ENCODE results near the gene CKS1B. TPM values are rescaled to one million over a fixed set of nuclear protein-coding genes. Genes with fewer than 3 reads are reported as not detected.

CKS1B gene
- total and polyA plus RNA-seq, 9 of the 15 experiments (the other 6 are each of a cell fraction or from before 2014, with no cell fraction given): 215 to 1,103 (median 460) TPM

- Histone ChIP-seq H4K20me1 (replicated peaks; ENCODE audit: control insufficient read depth, insufficient read depth, low read length) (no peaks in the 10 kb centered on the region), H3K9ac (ENCODE audit: insufficient read depth in 1 of 2, low read depth in 2 of 2, low read length in 2 of 2) (peak overlapping the region in 1 of 2 experiments; percentile 73; a peak in 1 of 4 replicates), H3K4me3 (no peak overlapping the region), H3K9me3 (replicated peaks; ENCODE audit: control insufficient read depth, insufficient read depth, low read depth, low read length) (no peaks in the 10 kb centered on the region), H3K9me1 (ENCODE audit: control insufficient read depth, insufficient read depth, low read length) (no peaks in the 10 kb centered on the region), H3K79me2 (ENCODE audit: control insufficient read depth, insufficient read depth, low read length) (peaks cover 3% of the 10 kb centered on the region; the same call in 1 of the 3 replicates), H3K4me2 (ENCODE audit: insufficient read depth, low read length) (no peak overlapping the region), H3K36me3 (ENCODE audit: control insufficient read depth, insufficient read depth, low read length) (no peaks in the 10 kb centered on the region), H3K27me3 (ENCODE audit: control insufficient read depth in 2 of 2, insufficient read depth in 2 of 2, low read length in 2 of 2) (no peaks in the 10 kb centered on the region), H3K27ac (ENCODE audit: extremely low read depth, low read depth, low read length) (no peak overlapping the region), H2AFZ (ENCODE audit: low read depth, low read length) (no peak overlapping the region), H3K4me1 (replicated peaks in 1 of 2; ENCODE audit: control insufficient read depth in 2 of 2, insufficient read depth in 2 of 2, low read length in 2 of 2) (peaks cover 9 to 16% of the 10 kb centered on the region in 2 experiments; a peak in 4 of 5 replicates)
- in situ Hi-C loops (cut with MboI) (no loop called here), intact Hi-C loops (cut with micrococcal nuclease) (no loop called here)
- ATAC-seq (no peak), FAIRE-seq (no peak), DNase-seq (ENCODE audit: extremely low read depth in 1 of 4, low spot score in 3 of 4) (no peak)
- ChIA-PET POLR2A (interaction anchor here (1.2 kb wide), 1 partner anchor 10 kb away, joined by 6 read pairs; no protein-coding TSS in a partner anchor), CTCF (ENCODE audit: low intra/inter-chr PET ratio) (no interaction called here)
- BruUV-seq (replicated peaks): no TSS peak
- 93% methylated on average over 11 of the region's 11 CpGs for WGBS (ENCODE audit: insufficient coverage, low coverage, missing lambda C conversion rate)
- no peak for TF ChIP-seq PHF21A (IDR thresholded peaks at IDR 0.05; ENCODE audit: borderline replicate concordance, low read depth)
- TF ChIP-seq HSF4 (CRISPR knock-in tag; IDR thresholded peaks at IDR 0.05; ENCODE audit: borderline replicate concordance): no peak
- no peak for TF ChIP-seq FOXP1 (CRISPR knock-in tag; IDR thresholded peaks at IDR 0.05)
- TF ChIP-seq, protein P1, sequence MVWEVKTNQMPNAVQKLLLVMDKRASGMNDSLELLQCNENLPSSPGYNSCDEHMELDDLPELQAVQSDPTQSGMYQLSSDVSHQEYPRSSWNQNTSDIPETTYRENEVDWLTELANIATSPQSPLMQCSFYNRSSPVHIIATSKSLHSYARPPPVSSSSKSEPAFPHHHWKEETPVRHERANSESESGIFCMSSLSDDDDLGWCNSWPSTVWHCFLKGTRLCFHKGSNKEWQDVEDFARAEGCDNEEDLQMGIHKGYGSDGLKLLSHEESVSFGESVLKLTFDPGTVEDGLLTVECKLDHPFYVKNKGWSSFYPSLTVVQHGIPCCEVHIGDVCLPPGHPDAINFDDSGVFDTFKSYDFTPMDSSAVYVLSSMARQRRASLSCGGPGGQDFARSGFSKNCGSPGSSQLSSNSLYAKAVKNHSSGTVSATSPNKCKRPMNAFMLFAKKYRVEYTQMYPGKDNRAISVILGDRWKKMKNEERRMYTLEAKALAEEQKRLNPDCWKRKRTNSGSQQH (CRISPR knock-in tag; IDR thresholded peaks at IDR 0.05): no peak
- no peak for TF ChIP-seq ZBTB33 (CRISPR knock-in tag; IDR thresholded peaks at IDR 0.05)
- no peak for TF ChIP-seq SREBF1 (IDR thresholded peaks at IDR 0.05; ENCODE audit: borderline replicate concordance, low read depth, low read length)
- TF ChIP-seq ZNF253 (CRISPR knock-in tag; conservative IDR thresholded peaks at IDR 0.05): no peak
- TF ChIP-seq KLF16 (IDR thresholded peaks at IDR 0.05): no peak
- TF ChIP-seq SAFB2 (IDR thresholded peaks at IDR 0.05; ENCODE audit: borderline replicate concordance, low read depth, low read length, severe bottlenecking): no peak
- no peak for TF ChIP-seq ETS1 (conservative IDR thresholded peaks at IDR 0.05; ENCODE audit: control insufficient read depth, low read depth, low read length)
- TF ChIP-seq RB1 (IDR thresholded peaks at IDR 0.05; ENCODE audit: low read depth): no peak
- no peak for TF ChIP-seq CBX2 (IDR thresholded peaks at IDR 0.05; ENCODE audit: insufficient read depth, low read length, poor library complexity, severe bottlenecking)
- TF ChIP-seq ADNP (tag; IDR thresholded peaks at IDR 0.05): no peak
- TF ChIP-seq GTF2F1 (IDR thresholded peaks at IDR 0.05; ENCODE audit: low read depth, low read length): no peak
- TF ChIP-seq USF2 (CRISPR knock-in tag; IDR thresholded peaks at IDR 0.05): no peak
- TF ChIP-seq EGR1 (conservative IDR thresholded peaks at IDR 0.05): no peak
- no peak for TF ChIP-seq ZNF165 (CRISPR knock-in tag; IDR thresholded peaks at IDR 0.05; ENCODE audit: borderline replicate concordance)
These were observed 42.5 kb upstream of the CKS1B start for GRCh38 chr1:154931940-154932487.
